GM18951 (cell line): ENCODE results near the gene KNG1.
"Not testable (repeated sequence)": the region's sequence is repeated elsewhere in the genome, so short reads cannot be mapped to it uniquely, and the experiment has no call there.

Experiments used
- POLR2A ChIP-seq: IDR thresholded peaks from 4 replicates; pipeline ENCODE4 v1.6.1; 2011; ENCODE audit warnings: mild to moderate bottlenecking; ENCODE audit not compliant: insufficient read length, insufficient read depth; ENCODE audit errors: extremely low read depth
- in situ Hi-C: fragments of 300-500 bp; cut with MboI; formaldehyde crosslinking; loops from one replicate; pipeline ENCODE4 v1.12.0; 2022; ENCODE audit warnings: low sequenced_read_pairs, mixed read lengths, inconsistent platforms; ENCODE audit not compliant: unreplicated experiment

The KNG1 gene

DNA sequence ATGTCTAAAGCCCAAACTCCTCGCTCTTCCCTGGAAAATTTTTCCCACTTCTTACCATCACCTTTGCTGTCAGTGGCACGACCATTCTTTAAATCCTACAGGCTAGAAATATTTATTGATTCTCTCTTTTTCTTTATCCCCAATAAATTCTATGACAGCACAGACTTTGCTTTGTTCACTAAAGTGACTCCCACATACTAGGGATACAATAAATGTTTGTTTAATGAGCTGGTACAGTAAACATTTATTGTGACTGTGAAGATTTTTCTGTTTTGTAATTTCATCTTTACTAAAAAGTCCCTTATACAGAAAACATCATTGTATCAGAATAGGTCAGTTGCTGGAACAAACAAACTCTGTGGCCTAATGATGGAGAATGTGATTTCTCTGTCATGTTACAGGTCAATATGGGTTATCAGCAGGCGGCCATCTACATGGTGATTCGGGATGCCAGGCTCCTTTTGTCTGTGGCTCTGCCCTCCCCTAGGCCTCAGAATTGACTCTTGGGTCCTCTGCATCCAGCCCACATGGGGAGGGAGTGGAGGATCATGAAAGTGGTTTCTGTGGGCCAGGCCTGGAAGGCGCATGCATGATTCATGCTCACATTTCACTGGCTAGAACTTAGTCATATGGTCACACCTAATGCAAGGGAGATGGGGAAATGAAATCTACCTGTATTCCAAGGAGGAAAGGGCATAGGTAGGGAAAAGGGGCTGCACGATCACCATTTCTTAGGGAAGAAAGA, 22.7 kb upstream of the KNG1 start:
- no peak for TF ChIP-seq POLR2A
- in situ Hi-C loops: no loop called here

DNA sequence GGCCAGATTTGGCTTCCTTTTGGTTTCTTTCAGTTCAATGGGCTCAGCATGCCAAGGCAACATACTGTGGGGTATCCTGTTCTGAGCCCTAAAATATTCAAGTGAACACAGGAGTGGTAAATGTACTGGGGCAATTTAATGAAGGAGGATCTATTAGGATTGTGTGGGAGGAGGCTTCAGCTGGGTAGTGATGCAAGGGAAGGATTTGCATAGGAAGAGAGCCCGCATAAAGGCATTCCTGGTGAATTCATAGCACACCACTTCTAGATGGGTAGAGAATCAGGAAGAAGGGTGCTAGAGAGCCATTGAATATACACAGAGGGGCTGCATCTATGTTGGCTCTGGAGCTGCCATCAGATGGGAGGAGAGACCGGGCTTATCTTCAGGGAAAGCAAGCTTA, 20.6 kb upstream of the KNG1 start:
- no peak for TF ChIP-seq POLR2A
- in situ Hi-C loops: no loop called here

DNA sequence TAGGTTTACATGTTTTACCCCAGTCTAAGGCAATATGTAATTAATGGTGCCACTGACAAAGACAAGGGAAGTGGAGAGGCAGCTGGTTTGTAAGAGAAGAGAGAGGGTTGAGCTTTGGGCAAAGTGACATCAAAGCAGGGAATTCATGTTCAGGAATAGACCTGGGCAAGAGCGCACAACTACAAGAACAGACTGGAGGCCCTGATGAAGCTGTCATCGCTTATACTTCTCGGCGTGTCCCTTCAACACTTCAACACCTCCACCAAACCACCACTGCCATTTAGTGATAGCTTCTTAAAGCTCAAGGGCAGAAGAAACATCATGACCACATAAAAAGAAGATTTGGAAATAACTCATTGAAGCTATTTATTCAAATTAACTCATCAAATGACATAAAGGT, 19.6 kb upstream of the KNG1 start:
- in situ Hi-C loops: no loop called here
- no peak for TF ChIP-seq POLR2A

DNA sequence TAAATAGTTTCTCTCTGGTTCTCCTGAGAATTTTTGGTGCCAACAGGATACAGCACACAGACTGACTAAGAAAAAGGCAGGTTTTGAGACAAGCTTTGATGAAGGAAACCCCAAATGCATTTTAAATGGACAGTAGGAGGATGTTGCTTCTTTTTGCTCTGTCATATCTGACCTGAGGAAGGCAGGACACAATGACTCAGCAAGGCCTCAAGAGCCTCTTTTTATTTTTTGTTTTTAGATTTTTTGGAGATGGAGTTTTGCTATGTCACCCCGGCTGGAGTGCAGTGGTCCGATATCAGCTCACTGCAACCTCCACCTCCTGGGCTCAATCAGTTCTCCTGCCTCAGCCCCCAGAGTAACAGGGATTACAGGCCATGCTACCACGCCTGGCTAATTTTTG, 16.9 kb upstream of the KNG1 start:
- in situ Hi-C loops: no loop called here
- no peak for TF ChIP-seq POLR2A

DNA sequence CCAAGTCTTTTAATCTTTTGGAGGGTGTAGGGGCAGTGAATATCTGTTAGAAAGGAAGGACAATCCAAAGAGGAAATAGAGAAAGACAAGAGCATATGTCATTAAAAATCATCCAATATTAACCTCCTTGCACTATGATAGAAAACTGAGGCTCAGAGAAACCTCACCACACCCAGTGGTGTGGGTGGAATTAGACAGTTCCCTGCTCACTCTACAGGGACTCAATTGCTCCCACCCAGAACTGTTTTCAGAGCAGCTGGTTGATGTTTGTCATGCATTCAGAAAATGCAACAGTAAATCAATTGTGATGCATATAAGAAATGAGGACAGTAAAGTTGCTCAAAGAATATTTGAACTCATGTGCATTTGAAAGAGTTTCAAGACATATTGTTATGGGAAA, 14.7 kb upstream of the KNG1 start:
- in situ Hi-C loops: not testable (repeated sequence)

DNA sequence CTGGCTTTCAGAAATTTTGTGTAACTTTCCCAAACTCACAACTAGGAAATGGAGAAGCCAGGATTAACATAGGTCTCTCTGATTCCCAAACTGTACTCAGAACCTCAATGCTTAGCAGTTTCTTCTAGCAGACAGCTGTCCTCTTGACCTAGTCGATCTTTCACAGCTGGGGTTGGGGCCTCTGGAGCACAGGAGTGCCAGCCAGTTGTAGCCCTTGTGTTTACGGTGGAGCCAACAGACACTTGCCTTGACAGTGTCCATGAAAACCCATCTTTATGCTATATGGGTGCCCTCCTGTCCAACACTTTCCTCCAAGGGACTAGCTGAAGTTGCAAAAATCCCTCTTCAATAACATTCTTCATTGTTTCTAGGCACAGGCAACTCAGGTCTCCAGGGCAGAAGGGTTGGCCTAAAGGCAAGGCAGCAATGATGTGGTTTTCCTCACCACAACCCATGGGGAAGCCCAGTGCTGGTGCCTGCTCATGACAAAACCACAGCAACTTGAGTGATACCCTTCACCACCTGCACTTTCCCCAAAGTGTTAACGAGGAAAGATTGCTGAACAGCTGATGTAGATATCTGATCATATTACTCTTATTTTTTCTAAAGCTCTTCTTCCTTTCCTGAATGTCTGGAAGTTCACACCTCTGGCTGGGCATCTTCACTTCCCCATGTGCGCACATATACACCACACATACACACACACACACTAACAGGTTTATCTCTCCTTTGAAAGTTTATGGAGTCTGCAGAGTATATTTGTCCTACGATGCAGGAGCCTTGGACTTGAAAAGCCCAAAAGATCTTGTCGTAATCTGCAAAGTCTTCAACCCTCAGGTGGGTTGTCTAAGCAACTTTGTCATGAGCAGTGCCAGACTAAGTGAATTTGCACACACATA, 11.0 kb upstream of the KNG1 start:
- no peak for TF ChIP-seq POLR2A
- in situ Hi-C loops: no loop called here

DNA sequence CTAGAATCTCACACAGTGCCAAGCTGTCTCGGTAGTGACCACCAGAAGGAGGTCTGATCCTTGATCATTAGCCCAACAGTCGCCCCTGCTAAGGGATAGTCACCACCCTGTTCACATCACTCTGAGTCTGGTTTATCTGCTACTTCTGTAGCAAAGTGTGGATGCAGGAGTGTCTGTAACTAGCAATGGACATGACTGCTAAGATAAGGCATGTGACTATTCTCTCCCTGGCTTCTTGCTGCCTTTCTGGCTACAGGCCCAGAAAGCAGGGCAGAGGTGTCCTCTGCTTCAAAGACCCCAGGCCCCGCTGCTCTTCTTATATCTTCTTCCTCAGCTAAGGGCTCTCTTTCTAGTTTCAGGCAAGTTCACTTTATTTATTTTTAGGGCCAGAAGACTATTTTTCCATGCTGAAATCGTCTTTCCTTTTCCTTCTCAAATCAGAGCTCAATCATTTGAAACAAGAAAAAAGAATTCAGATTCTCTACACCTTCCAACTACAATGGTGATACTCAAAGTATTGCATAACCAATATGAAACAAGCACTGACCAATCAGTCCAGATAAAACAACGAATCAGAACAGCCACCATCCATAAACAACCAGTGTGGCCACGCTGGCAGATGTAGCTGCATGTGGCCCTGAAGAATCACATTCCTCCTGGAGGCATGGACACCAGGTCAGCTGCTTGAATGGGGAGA, 8.0 kb upstream of the KNG1 start:
- in situ Hi-C loops: no loop called here

DNA sequence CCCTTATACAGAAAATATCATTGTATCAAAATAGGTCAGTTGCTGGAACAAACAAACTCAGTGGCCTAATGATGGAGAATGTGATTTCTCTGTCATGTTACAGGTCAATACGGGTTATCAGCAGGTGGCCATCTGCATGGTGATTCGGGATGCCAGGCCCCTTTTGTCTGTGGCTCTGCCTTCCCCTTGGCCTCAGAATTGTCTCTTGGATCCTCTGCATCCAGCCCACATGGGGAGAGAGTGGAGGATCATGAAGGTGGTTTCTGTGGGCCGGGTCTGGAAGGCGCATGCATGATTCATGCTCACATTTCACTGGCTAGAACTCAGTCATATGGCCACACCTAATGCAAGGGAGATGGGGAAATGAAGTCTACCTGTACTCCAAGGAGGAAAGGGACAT, 6.5 kb upstream of the KNG1 start:
- in situ Hi-C loops: not testable (repeated sequence)

More for the DNA sequence above, 8.0 kb upstream of the KNG1 start:
- no peak for TF ChIP-seq POLR2A

DNA sequence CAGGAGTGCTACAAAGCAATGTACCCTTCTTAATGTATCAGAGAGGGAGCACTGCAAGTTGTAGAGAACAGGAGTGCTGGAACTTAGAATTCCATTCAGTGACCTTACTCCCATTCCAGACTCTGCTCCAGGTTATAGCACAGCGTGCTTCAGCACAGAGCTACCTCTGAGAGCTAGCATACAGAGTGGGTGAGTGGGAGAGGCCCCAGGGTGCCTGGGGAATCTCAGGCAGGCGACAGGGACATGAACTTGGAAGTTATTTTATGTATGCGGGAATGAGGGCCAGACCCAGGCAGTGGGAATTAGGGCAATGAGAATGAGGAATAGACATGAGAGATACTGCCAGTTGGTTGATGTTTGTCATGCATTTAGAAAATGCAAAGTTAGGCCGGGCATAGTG, 3.7 kb upstream of the KNG1 start:
- in situ Hi-C loops: no loop called here
- no peak for TF ChIP-seq POLR2A

DNA sequence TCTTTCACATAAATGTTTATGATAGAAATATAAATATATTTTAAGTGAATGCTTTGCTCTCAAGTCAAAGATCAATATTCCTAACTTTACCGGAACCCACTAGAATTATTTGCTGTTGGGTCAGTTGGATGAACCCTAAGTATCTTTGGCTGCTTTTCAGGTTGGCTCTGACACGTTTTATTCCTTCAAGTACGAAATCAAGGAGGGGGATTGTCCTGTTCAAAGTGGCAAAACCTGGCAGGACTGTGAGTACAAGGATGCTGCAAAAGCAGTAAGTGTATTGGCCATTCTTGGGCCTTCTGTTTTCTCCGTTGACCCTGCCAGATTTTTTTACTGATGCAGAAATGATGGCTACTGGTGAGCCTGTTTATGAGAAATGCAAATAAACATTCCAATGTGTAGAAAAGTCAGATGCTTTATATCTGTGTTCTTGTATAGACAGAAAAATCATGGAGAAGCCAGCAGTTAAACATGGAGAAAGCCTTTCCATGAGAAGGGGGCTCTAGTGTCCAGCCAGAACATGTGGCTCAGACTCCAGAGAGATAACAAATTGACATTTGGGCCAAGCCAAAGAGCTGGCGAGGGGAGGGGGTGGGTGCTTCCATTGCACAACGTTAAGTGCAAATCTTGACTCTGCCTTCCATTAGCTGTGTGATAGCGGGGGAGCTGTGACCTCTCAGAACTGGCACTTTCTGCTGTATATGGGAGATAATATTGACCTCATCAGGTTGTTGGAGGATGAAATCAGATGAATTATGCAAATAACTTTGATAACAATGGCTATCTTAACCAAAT, 3.0 kb downstream of the KNG1 start:
- no peak for TF ChIP-seq POLR2A
- in situ Hi-C loops: no loop called here

DNA sequence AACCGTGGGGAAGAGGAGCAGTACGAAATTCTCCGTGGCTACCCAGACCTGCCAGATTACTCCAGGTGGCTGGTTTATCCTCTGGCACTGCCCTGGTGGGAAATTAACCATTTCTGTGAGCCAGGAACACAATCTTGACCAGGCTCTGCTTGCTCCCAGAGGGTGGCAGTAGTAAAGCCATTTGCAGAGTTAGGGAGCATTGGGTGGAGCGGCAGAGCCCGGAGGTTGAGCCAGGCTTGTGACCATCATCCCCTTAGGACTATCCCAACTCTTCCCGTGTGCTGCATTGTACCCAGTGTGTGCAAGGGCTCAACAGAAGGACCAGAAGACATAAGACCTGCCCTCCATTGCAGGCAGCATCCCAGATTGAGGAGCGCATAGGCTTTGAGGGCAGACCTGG, 5.3 kb downstream of the KNG1 start:
- TF ChIP-seq POLR2A: no peak
- in situ Hi-C loops: no loop called here

DNA sequence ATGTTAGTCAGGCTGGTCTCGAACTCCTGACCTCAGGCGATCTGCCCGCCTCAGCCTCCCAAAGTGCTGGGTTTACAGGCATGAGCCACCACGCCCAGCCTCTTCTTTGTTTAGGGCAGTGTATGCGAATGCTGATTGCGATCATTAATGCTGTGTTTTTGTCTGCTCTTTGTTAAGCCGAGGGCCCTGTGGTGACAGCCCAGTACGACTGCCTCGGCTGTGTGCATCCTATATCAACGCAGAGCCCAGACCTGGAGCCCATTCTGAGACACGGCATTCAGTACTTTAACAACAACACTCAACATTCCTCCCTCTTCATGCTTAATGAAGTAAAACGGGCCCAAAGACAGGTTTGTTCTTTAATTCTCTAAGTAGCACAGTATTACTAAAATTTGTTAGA, 7.8 kb downstream of the KNG1 start:
- in situ Hi-C loops: no loop called here
- no peak for TF ChIP-seq POLR2A

DNA sequence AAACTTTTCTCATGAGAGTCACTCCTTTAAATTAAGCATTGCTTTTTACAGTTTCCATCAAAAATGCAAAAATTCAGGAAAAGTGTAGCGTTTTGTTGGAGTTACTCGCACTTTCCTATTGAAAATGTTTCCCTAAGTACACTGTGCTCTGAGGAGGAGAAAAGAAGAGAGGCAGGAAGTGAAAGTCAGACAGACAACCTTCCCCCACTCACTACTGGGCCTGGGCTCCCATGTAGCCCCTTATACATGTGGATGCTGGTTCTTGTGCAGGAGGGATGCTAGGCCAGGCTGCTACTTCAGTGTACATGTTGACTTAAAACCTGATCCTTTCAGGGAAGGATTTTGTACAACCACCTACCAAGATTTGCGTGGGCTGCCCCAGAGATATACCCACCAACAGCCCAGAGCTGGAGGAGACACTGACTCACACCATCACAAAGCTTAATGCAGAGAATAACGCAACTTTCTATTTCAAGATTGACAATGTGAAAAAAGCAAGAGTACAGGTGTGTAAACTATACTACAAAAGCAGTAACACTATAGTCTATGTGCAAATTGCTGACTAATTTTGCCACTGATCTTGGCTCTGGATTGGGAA, 15.1 kb downstream of the KNG1 start:
- in situ Hi-C loops: no loop called here

More for the DNA sequence above, 15.1 kb downstream of the KNG1 start:
- TF ChIP-seq POLR2A: no peak
